OCI-LY7 (cell line): ENCODE data around the gene CPPED1. TPM values are rescaled to one million over a fixed set of nuclear protein-coding genes. Genes with fewer than 3 reads are reported as not detected.

ENCODE experiments used
- BruUV-seq: library from RNA; stranded (reverse); fragments of 400-500 nt; replicated peaks from 2 replicates; lab custom pipeline; 2021; lab: Mats Ljungman, UMichigan
- CTCF ChIA-PET: fragments of 300-600 bp; sonication (Branson Sonifier 250); formaldehyde crosslinking; loops from one replicate; lab custom pipeline; 2022; ENCODE audit warnings: antibody characterized with exemption; ENCODE audit not compliant: unreplicated experiment; lab: Charles Lee
- POLR2A ChIA-PET: fragments of 300-600 bp; sonication (Branson Sonifier 250); formaldehyde crosslinking; loops from one replicate; lab custom pipeline; 2022; ENCODE audit warnings: antibody characterized with exemption; lab: Charles Lee
- DNase-seq: peaks from one replicate; pipeline ENCODE4 v3.0.0-alpha.2; 2015; ENCODE audit warnings: low spot score
- H2AFZ ChIP-seq: fragments of 200-600 bp; sonication (generic), shearing (Covaris generic); 2 replicates; pipeline ENCODE4 v1.6.1; 2014; ENCODE audit warnings: mild to moderate bottlenecking, antibody characterized with exemption, low read length, moderate library complexity
- H3K27ac ChIP-seq: fragments of 200-600 bp; sonication (generic); 2 replicates; pipeline ENCODE4 v1.5.1; 2014; ENCODE audit warnings: mixed run types, low read depth, mild to moderate bottlenecking, moderate library complexity, low read length, inconsistent platforms; ENCODE audit not compliant: poor library complexity, severe bottlenecking
- H3K36me3 ChIP-seq: fragments of 200-600 bp; sonication (generic); 2 replicates; pipeline ENCODE4 v1.6.1; 2014; ENCODE audit warnings: mild to moderate bottlenecking, antibody characterized with exemption, low read length, moderate library complexity, mixed read lengths; ENCODE audit not compliant: insufficient read depth
- H3K4me1 ChIP-seq: fragments of 200-600 bp; sonication (generic); 2 replicates; pipeline ENCODE4 v1.5.1; 2014; ENCODE audit warnings: mild to moderate bottlenecking, low read length; ENCODE audit not compliant: insufficient read depth, poor library complexity, severe bottlenecking
- H3K4me2 ChIP-seq: fragments of 200-600 bp; sonication (generic); 2 replicates; pipeline ENCODE4 v1.6.1; 2014; ENCODE audit warnings: mild to moderate bottlenecking, low read length
- H3K4me3 ChIP-seq: fragments of 200-600 bp; sonication (generic); 2 replicates; pipeline ENCODE4 v1.5.1; 2014; ENCODE audit warnings: mild to moderate bottlenecking, low read depth, low read length; ENCODE audit not compliant: poor library complexity, severe bottlenecking
- H3K79me2 ChIP-seq: fragments of 200-600 bp; sonication (generic); 2 replicates; pipeline ENCODE4 v1.6.1; 2016; ENCODE audit warnings: low read depth, mild to moderate bottlenecking, low read length, moderate library complexity, mixed read lengths; ENCODE audit not compliant: insufficient read depth
- H3K9me2 ChIP-seq: fragments of 200-600 bp; sonication (generic); 2 replicates; pipeline ENCODE4 v1.6.1; 2016; ENCODE audit warnings: mild to moderate bottlenecking, low read length, mixed read lengths; ENCODE audit not compliant: insufficient read depth
- H3K9me3 ChIP-seq: fragments of 200-600 bp; sonication (generic); 2 replicates; pipeline ENCODE4 v1.6.1; 2014; ENCODE audit warnings: mild to moderate bottlenecking, mixed run types, low read length, mixed read lengths
- H4K20me1 ChIP-seq: fragments of 200-600 bp; sonication (generic); 2 replicates; pipeline ENCODE4 v1.6.1; 2014; ENCODE audit warnings: mild to moderate bottlenecking, antibody characterized with exemption, low read length, moderate library complexity, mixed read lengths; ENCODE audit not compliant: insufficient read depth
- EZH2phosphoT487 ChIP-seq: fragments of 200-600 bp; sonication (generic); IDR thresholded peaks from 2 replicates; pipeline ENCODE4 v1.6.1; 2018; ENCODE audit warnings: low read depth, borderline replicate concordance, mild to moderate bottlenecking, mixed run types, antibody characterized with exemption, low read length, moderate library complexity, mixed read lengths
- intact Hi-C: fragments of 100-400 bp; cut with micrococcal nuclease; formaldehyde crosslinking; loops from one replicate; pipeline ENCODE4 v1.10.0; 2022; ENCODE audit not compliant: unreplicated experiment
- total RNA-seq, 2 experiments: library from RNA; depleted of rRNA in 1 of 2; stranded (reverse); fragments of >200 nt in 1 of 2; shearing (Covaris generic) in 1 of 2; gene quantifications; 2 replicates each; pipeline ENCODE4 v1.2.3, GENCODE V29; 2014 to 2022
- TF ChIP-seq, protein P1 (sequence below): fragments of 200-600 bp; sonication (generic); conservative IDR thresholded peaks from 2 replicates; pipeline ENCODE4 v1.5.1; 2014; ENCODE audit warnings: mild to moderate bottlenecking, antibody characterized with exemption, low read length, moderate library complexity, mixed read lengths

The CPPED1 gene
- total RNA-seq, 2 experiments from 2014 or later, result 8.6 to 14.2 TPM

DNA sequence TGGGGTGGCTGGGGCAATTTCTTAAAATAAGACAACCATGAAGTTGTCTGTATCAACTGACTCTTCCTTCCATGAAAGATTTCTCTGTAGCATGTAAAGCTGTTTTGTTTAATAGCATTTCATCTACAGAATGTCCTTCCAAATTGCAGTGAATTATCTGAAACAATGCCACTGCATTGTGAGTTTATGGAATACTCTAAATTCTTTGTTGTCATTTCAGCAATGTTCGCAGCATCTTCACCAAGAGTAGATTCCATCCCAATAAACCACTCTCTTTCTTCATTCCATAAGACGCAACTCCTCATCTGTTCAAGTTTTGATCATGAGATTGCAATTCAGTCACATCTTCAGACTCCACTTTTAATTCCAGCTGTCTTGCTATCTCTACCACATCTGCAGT lies 54.6 kb downstream of the CPPED1 start:
- TF ChIP-seq, protein P1, sequence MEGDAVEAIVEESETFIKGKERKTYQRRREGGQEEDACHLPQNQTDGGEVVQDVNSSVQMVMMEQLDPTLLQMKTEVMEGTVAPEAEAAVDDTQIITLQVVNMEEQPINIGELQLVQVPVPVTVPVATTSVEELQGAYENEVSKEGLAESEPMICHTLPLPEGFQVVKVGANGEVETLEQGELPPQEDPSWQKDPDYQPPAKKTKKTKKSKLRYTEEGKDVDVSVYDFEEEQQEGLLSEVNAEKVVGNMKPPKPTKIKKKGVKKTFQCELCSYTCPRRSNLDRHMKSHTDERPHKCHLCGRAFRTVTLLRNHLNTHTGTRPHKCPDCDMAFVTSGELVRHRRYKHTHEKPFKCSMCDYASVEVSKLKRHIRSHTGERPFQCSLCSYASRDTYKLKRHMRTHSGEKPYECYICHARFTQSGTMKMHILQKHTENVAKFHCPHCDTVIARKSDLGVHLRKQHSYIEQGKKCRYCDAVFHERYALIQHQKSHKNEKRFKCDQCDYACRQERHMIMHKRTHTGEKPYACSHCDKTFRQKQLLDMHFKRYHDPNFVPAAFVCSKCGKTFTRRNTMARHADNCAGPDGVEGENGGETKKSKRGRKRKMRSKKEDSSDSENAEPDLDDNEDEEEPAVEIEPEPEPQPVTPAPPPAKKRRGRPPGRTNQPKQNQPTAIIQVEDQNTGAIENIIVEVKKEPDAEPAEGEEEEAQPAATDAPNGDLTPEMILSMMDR, result no peak
- TF ChIP-seq EZH2phosphoT487, result no peak
- BruUV-seq, result no TSS peak

DNA sequence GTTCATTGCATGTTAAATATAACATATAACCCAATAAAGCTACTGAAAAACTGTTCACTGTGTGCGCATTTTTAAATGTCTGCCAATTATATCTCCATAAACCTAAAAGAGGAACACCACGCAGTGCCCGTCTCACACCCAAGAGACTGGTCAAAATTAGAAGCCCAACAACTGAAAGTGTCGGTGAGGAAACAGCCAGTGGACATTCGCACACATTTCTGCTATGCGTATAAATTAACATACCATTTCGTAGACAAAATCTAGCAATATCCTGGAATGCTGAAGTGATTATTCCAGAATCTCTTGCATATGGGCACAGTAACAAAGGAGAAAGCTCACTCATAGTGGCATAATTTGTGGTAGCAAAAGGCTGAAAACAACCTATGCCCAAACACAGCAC lies 55.9 kb downstream of the CPPED1 start:
- ChIA-PET POLR2A (interaction anchor here (0.6 kb wide), 1 partner anchor 359 kb away, joined by 3 read pairs; no protein-coding TSS in a partner anchor), CTCF (no interaction called here)
- no peaks in the 10 kb centered on the region for H3K4me1 ChIP-seq
- DNase-seq, result no peak
- H3K9me2 ChIP-seq, result no peaks in the 10 kb centered on the region
- H3K27ac ChIP-seq, result no peak overlapping the region
- no peaks in the 10 kb centered on the region for H3K79me2 ChIP-seq
- intact Hi-C loops, result no loop called here
- TF ChIP-seq, protein P1, result no peak
- no peak for TF ChIP-seq EZH2phosphoT487
- H3K4me2 ChIP-seq, result no peak overlapping the region
- H4K20me1 ChIP-seq, result no peaks in the 10 kb centered on the region
- peaks cover 8% of the 10 kb centered on the region; the same call in 1 of the 2 replicates for H3K36me3 ChIP-seq
- no peak overlapping the region for H3K4me3 ChIP-seq
- H2AFZ ChIP-seq, result no peak overlapping the region
- peaks cover 11% of the 10 kb centered on the region for H3K9me3 ChIP-seq
- BruUV-seq, result no TSS peak

More for the DNA sequence above, 54.6 kb downstream of the CPPED1 start:
- ChIA-PET POLR2A (no interaction called here), CTCF (no interaction called here)
- peaks cover 8% of the 10 kb centered on the region; the same call in 1 of the 2 replicates for H3K36me3 ChIP-seq
- H2AFZ ChIP-seq, result no peak overlapping the region
- peaks cover 11% of the 10 kb centered on the region for H3K9me3 ChIP-seq
- intact Hi-C loops, result no loop called here
- H3K27ac ChIP-seq, result no peak overlapping the region
- no peaks in the 10 kb centered on the region for H3K4me1 ChIP-seq
- no peaks in the 10 kb centered on the region for H3K9me2 ChIP-seq
- H3K4me2 ChIP-seq, result no peak overlapping the region
- H4K20me1 ChIP-seq, result no peaks in the 10 kb centered on the region
- no peak for DNase-seq
- no peaks in the 10 kb centered on the region for H3K79me2 ChIP-seq
- H3K4me3 ChIP-seq, result no peak overlapping the region

DNA sequence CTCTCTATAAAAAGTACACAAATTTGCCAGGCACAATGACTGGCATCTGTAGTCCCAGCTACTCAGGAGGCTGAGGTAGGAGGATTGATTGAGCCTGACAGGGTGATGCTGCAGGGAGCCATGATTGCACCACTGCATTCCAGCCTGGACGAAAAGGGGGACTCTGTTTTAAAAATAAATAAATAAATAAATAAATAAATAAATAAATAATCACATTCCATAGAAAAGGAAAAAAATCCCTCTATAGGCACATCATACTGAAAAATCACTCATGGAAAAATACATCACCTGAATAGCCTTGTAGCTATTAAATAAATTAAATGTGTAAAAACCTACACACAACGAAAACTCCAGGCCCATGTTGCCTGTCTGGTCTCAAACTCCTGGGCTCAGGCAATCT lies 56.4 kb downstream of the CPPED1 start:
- no peak overlapping the region for H3K27ac ChIP-seq
- no peaks in the 10 kb centered on the region for H3K4me1 ChIP-seq
- no TSS peak for BruUV-seq
- TF ChIP-seq EZH2phosphoT487, result no peak
- TF ChIP-seq, protein P1, result no peak
- no peaks in the 10 kb centered on the region for H3K9me2 ChIP-seq
- ChIA-PET POLR2A (no interaction called here), CTCF (no interaction called here)
- no peaks in the 10 kb centered on the region for H4K20me1 ChIP-seq
- H3K4me2 ChIP-seq, result no peak overlapping the region
- no peak overlapping the region for H2AFZ ChIP-seq
- H3K79me2 ChIP-seq, result no peaks in the 10 kb centered on the region
- intact Hi-C loops, result no loop called here
- DNase-seq, result no peak
- peaks cover 11% of the 10 kb centered on the region for H3K9me3 ChIP-seq
- H3K4me3 ChIP-seq, result no peak overlapping the region
- peaks cover 8% of the 10 kb centered on the region; the same call in 1 of the 2 replicates for H3K36me3 ChIP-seq
